OCI-LY7 (cell line): ENCODE data around the gene STX18. TPM values are rescaled to one million over a fixed set of nuclear protein-coding genes. Genes with fewer than 3 reads are reported as not detected.

Experiments used
- BruUV-seq: library from RNA; stranded (reverse); fragments of 400-500 nt; replicated peaks from 2 replicates; lab custom pipeline; 2021; lab: Mats Ljungman, UMichigan
- CTCF ChIA-PET: fragments of 300-600 bp; sonication (Branson Sonifier 250); formaldehyde crosslinking; loops from one replicate; lab custom pipeline; 2022; ENCODE audit warnings: antibody characterized with exemption; ENCODE audit not compliant: unreplicated experiment; lab: Charles Lee
- POLR2A ChIA-PET: fragments of 300-600 bp; sonication (Branson Sonifier 250); formaldehyde crosslinking; loops from one replicate; lab custom pipeline; 2022; ENCODE audit warnings: antibody characterized with exemption; lab: Charles Lee
- DNase-seq: peaks from one replicate; pipeline ENCODE4 v3.0.0-alpha.2; 2015; ENCODE audit warnings: low spot score
- H2AFZ ChIP-seq: fragments of 200-600 bp; sonication (generic), shearing (Covaris generic); 2 replicates; pipeline ENCODE4 v1.6.1; 2014; ENCODE audit warnings: mild to moderate bottlenecking, antibody characterized with exemption, low read length, moderate library complexity
- H3K27ac ChIP-seq: fragments of 200-600 bp; sonication (generic); 2 replicates; pipeline ENCODE4 v1.5.1; 2014; ENCODE audit warnings: mixed run types, low read depth, mild to moderate bottlenecking, moderate library complexity, low read length, inconsistent platforms; ENCODE audit not compliant: poor library complexity, severe bottlenecking
- H3K36me3 ChIP-seq: fragments of 200-600 bp; sonication (generic); 2 replicates; pipeline ENCODE4 v1.6.1; 2014; ENCODE audit warnings: mild to moderate bottlenecking, antibody characterized with exemption, low read length, moderate library complexity, mixed read lengths; ENCODE audit not compliant: insufficient read depth
- H3K4me1 ChIP-seq: fragments of 200-600 bp; sonication (generic); 2 replicates; pipeline ENCODE4 v1.5.1; 2014; ENCODE audit warnings: mild to moderate bottlenecking, low read length; ENCODE audit not compliant: insufficient read depth, poor library complexity, severe bottlenecking
- H3K4me2 ChIP-seq: fragments of 200-600 bp; sonication (generic); 2 replicates; pipeline ENCODE4 v1.6.1; 2014; ENCODE audit warnings: mild to moderate bottlenecking, low read length
- H3K4me3 ChIP-seq: fragments of 200-600 bp; sonication (generic); 2 replicates; pipeline ENCODE4 v1.5.1; 2014; ENCODE audit warnings: mild to moderate bottlenecking, low read depth, low read length; ENCODE audit not compliant: poor library complexity, severe bottlenecking
- H3K79me2 ChIP-seq: fragments of 200-600 bp; sonication (generic); 2 replicates; pipeline ENCODE4 v1.6.1; 2016; ENCODE audit warnings: low read depth, mild to moderate bottlenecking, low read length, moderate library complexity, mixed read lengths; ENCODE audit not compliant: insufficient read depth
- H3K9me2 ChIP-seq: fragments of 200-600 bp; sonication (generic); 2 replicates; pipeline ENCODE4 v1.6.1; 2016; ENCODE audit warnings: mild to moderate bottlenecking, low read length, mixed read lengths; ENCODE audit not compliant: insufficient read depth
- H3K9me3 ChIP-seq: fragments of 200-600 bp; sonication (generic); 2 replicates; pipeline ENCODE4 v1.6.1; 2014; ENCODE audit warnings: mild to moderate bottlenecking, mixed run types, low read length, mixed read lengths
- H4K20me1 ChIP-seq: fragments of 200-600 bp; sonication (generic); 2 replicates; pipeline ENCODE4 v1.6.1; 2014; ENCODE audit warnings: mild to moderate bottlenecking, antibody characterized with exemption, low read length, moderate library complexity, mixed read lengths; ENCODE audit not compliant: insufficient read depth
- CTCF ChIP-seq: fragments of 200-600 bp; sonication (generic); conservative IDR thresholded peaks from 2 replicates; pipeline ENCODE4 v1.5.1; 2014; ENCODE audit warnings: mild to moderate bottlenecking, antibody characterized with exemption, low read length, moderate library complexity, mixed read lengths
- EZH2phosphoT487 ChIP-seq: fragments of 200-600 bp; sonication (generic); IDR thresholded peaks from 2 replicates; pipeline ENCODE4 v1.6.1; 2018; ENCODE audit warnings: low read depth, borderline replicate concordance, mild to moderate bottlenecking, mixed run types, antibody characterized with exemption, low read length, moderate library complexity, mixed read lengths
- intact Hi-C: fragments of 100-400 bp; cut with micrococcal nuclease; formaldehyde crosslinking; loops from one replicate; pipeline ENCODE4 v1.10.0; 2022; ENCODE audit not compliant: unreplicated experiment
- total RNA-seq, 2 experiments: library from RNA; depleted of rRNA in 1 of 2; stranded (reverse); fragments of >200 nt in 1 of 2; shearing (Covaris generic) in 1 of 2; gene quantifications; 2 replicates each; pipeline ENCODE4 v1.2.3, GENCODE V29; 2014 to 2022

The STX18 gene
- total RNA-seq, 2 experiments from 2014 or later: 30.6 to 35.2 TPM

- ChIA-PET CTCF (no interaction called here), POLR2A (interaction anchor here (1.3 kb wide), 1 partner anchor 232 kb away, joined by 3 read pairs; the partner anchor contains the start of gene TMEM128)
- H3K4me3 ChIP-seq: no peak overlapping the region
- no peaks in the 10 kb centered on the region for H3K9me3 ChIP-seq
- H3K36me3 ChIP-seq: no peaks in the 10 kb centered on the region
- peaks cover 5% of the 10 kb centered on the region for H3K4me1 ChIP-seq
- peaks cover 10% of the 10 kb centered on the region; the same call in 1 of the 2 replicates for H4K20me1 ChIP-seq
- no TSS peak for BruUV-seq
- DNase-seq: no peak
- H3K9me2 ChIP-seq: no peaks in the 10 kb centered on the region
- no peak overlapping the region for H2AFZ ChIP-seq
- no peak overlapping the region for H3K4me2 ChIP-seq
- no peak overlapping the region for H3K27ac ChIP-seq
- intact Hi-C loops: loop anchor here (10.0 kb wide), 2 partner anchors 175 to 285 kb away; no protein-coding TSS in a partner anchor
- TF ChIP-seq CTCF: no peak
- no peaks in the 10 kb centered on the region for H3K79me2 ChIP-seq
Measured at GRCh38 chr4:4480205-4480604, 61.6 kb downstream of the STX18 start.

- Histone ChIP-seq H3K4me2 (no peak overlapping the region), H3K9me3 (no peaks in the 10 kb centered on the region), H3K9me2 (no peaks in the 10 kb centered on the region), H2AFZ (no peak overlapping the region), H3K36me3 (no peaks in the 10 kb centered on the region), H3K4me1 (peaks cover 5% of the 10 kb centered on the region), H3K79me2 (no peaks in the 10 kb centered on the region), H4K20me1 (peaks cover 10% of the 10 kb centered on the region; the same call in 1 of the 2 replicates), H3K27ac (no peak overlapping the region), H3K4me3 (no peak overlapping the region)
- intact Hi-C loops: no loop called here
- no peak for DNase-seq
- ChIA-PET POLR2A (interaction anchor here (1.2 kb wide), 1 partner anchor 13 kb away, joined by 3 read pairs; no protein-coding TSS in a partner anchor), CTCF (no interaction called here)
- BruUV-seq: no TSS peak
- TF ChIP-seq CTCF: no peak
- TF ChIP-seq EZH2phosphoT487: no peak
Measured at GRCh38 chr4:4479366-4479765, 62.5 kb downstream of the STX18 start.

- ChIA-PET POLR2A (interaction anchor here (0.7 kb wide), 1 partner anchor 146 kb away, joined by 3 read pairs; no protein-coding TSS in a partner anchor), CTCF (no interaction called here)
- H3K79me2 ChIP-seq: no peaks in the 10 kb centered on the region
- no peaks in the 10 kb centered on the region for H3K36me3 ChIP-seq
- H2AFZ ChIP-seq: no peak overlapping the region
- DNase-seq: no peak
- peaks cover 7% of the 10 kb centered on the region; the same call in 1 of the 2 replicates for H4K20me1 ChIP-seq
- intact Hi-C loops: no loop called here
- no peak overlapping the region for H3K4me3 ChIP-seq
- no TSS peak for BruUV-seq
- no peaks in the 10 kb centered on the region for H3K9me3 ChIP-seq
- no peaks in the 10 kb centered on the region for H3K9me2 ChIP-seq
- no peak for TF ChIP-seq CTCF
- no peak for TF ChIP-seq EZH2phosphoT487
- peaks cover 4% of the 10 kb centered on the region for H3K4me1 ChIP-seq
- H3K27ac ChIP-seq: no peak overlapping the region
- H3K4me2 ChIP-seq: no peak overlapping the region
Measured at GRCh38 chr4:4477796-4478195, 64.1 kb downstream of the STX18 start.
